Measurements from ENCODE around the gene PHLPP1. TPM values are rescaled to one million over a fixed set of nuclear protein-coding genes. Genes with fewer than 3 reads are reported as not detected.

PHLPP1 gene
- total RNA-seq, 3 donors from 2014 or later: 4.0 to 6.7 (median 4.3) TPM

- Mint-ChIP-seq H3K27me3 (ENCODE audit: low read depth) (no peaks in the 10 kb centered on the region), H3K36me3 (ENCODE audit: insufficient read depth) (peaks cover 3% of the 10 kb centered on the region), H3K9me3 (no peaks in the 10 kb centered on the region), H3K4me1 (ENCODE audit: low read depth) (peaks cover 17% of the 10 kb centered on the region), H3K4me3 (no peak overlapping the region)
- DNase-seq: no peak
- no peak for ATAC-seq
Measured at GRCh38 chr18:62839874-62840713, 124.8 kb downstream of the PHLPP1 start.

GRCh38 chr18:62841405-62841804, 126.1 kb downstream of the PHLPP1 start:
- DNase-seq: no peak
- H3K36me3 Mint-ChIP-seq (ENCODE audit: insufficient read depth): peaks cover 3% of the 10 kb centered on the region
- H3K9me3 Mint-ChIP-seq: no peaks in the 10 kb centered on the region
- H3K27me3 Mint-ChIP-seq (ENCODE audit: low read depth): no peaks in the 10 kb centered on the region
- no peak for ATAC-seq
- H3K4me3 Mint-ChIP-seq: no peak overlapping the region
- peaks cover 26% of the 10 kb centered on the region for H3K4me1 Mint-ChIP-seq (ENCODE audit: low read depth)

GRCh38 chr18:62842898-62843297, 127.6 kb downstream of the PHLPP1 start:
- ATAC-seq: no peak
- H3K4me1 Mint-ChIP-seq (ENCODE audit: low read depth): peaks cover 26% of the 10 kb centered on the region
- no peaks in the 10 kb centered on the region for H3K9me3 Mint-ChIP-seq
- no peak overlapping the region for H3K4me3 Mint-ChIP-seq
- DNase-seq: no peak
- H3K27me3 Mint-ChIP-seq (ENCODE audit: low read depth): no peaks in the 10 kb centered on the region
- peaks cover 3% of the 10 kb centered on the region for H3K36me3 Mint-ChIP-seq (ENCODE audit: insufficient read depth)

- Mint-ChIP-seq H3K4me1 (ENCODE audit: low read depth) (peaks cover 24% of the 10 kb centered on the region), H3K27me3 (ENCODE audit: low read depth) (no peaks in the 10 kb centered on the region), H3K36me3 (ENCODE audit: insufficient read depth) (peaks cover 2% of the 10 kb centered on the region), H3K9me3 (no peaks in the 10 kb centered on the region), H3K4me3 (peak overlapping the region; percentile 42)
- DNase-seq (no peak), ATAC-seq (peak; percentile 89 to 93)
Measured at GRCh38 chr18:62844850-62845643, 129.7 kb downstream of the PHLPP1 start.

GRCh38 chr18:62846313-62846712, 131.0 kb downstream of the PHLPP1 start:
- H3K27me3 Mint-ChIP-seq (ENCODE audit: low read depth): no peaks in the 10 kb centered on the region
- no peak for ATAC-seq
- peaks cover 22% of the 10 kb centered on the region for H3K4me1 Mint-ChIP-seq (ENCODE audit: low read depth)
- H3K36me3 Mint-ChIP-seq (ENCODE audit: insufficient read depth): no peaks in the 10 kb centered on the region
- H3K4me3 Mint-ChIP-seq: no peak overlapping the region
- DNase-seq: no peak
- no peaks in the 10 kb centered on the region for H3K9me3 Mint-ChIP-seq

- H3K4me1 Mint-ChIP-seq (ENCODE audit: low read depth): peaks cover 22% of the 10 kb centered on the region
- H3K36me3 Mint-ChIP-seq (ENCODE audit: insufficient read depth): no peaks in the 10 kb centered on the region
- no peaks in the 10 kb centered on the region for H3K9me3 Mint-ChIP-seq
- H3K27me3 Mint-ChIP-seq (ENCODE audit: low read depth): no peaks in the 10 kb centered on the region
- no peak for DNase-seq
- H3K4me3 Mint-ChIP-seq: no peak overlapping the region
- no peak for ATAC-seq
Measured at GRCh38 chr18:62847081-62847480, 131.7 kb downstream of the PHLPP1 start.

GRCh38 chr18:62848946-62849345, 133.6 kb downstream of the PHLPP1 start:
- H3K36me3 Mint-ChIP-seq (ENCODE audit: insufficient read depth): no peaks in the 10 kb centered on the region
- no peak for ATAC-seq
- no peaks in the 10 kb centered on the region for H3K9me3 Mint-ChIP-seq
- H3K4me1 Mint-ChIP-seq (ENCODE audit: low read depth): peaks cover 17% of the 10 kb centered on the region
- H3K27me3 Mint-ChIP-seq (ENCODE audit: low read depth): no peaks in the 10 kb centered on the region
- H3K4me3 Mint-ChIP-seq: no peak overlapping the region
- no peak for DNase-seq

GRCh38 chr18:62850619-62851306, 135.4 kb downstream of the PHLPP1 start:
- Mint-ChIP-seq H3K9me3 (no peaks in the 10 kb centered on the region), H3K4me1 (ENCODE audit: low read depth) (peaks cover 3% of the 10 kb centered on the region), H3K36me3 (ENCODE audit: insufficient read depth) (no peaks in the 10 kb centered on the region), H3K27me3 (ENCODE audit: low read depth) (no peaks in the 10 kb centered on the region), H3K4me3 (no peak overlapping the region)
- DNase-seq (no peak), ATAC-seq (no peak)

GRCh38 chr18:62852851-62853250, 137.5 kb downstream of the PHLPP1 start:
- Mint-ChIP-seq H3K27me3 (ENCODE audit: low read depth) (no peaks in the 10 kb centered on the region), H3K9me3 (no peaks in the 10 kb centered on the region), H3K4me1 (ENCODE audit: low read depth) (no peaks in the 10 kb centered on the region), H3K36me3 (ENCODE audit: insufficient read depth) (no peaks in the 10 kb centered on the region), H3K4me3 (no peak overlapping the region)
- ATAC-seq: no peak
- no peak for DNase-seq

- no peaks in the 10 kb centered on the region for H3K36me3 Mint-ChIP-seq (ENCODE audit: insufficient read depth)
- no peak for DNase-seq
- ATAC-seq: no peak
- H3K9me3 Mint-ChIP-seq: no peaks in the 10 kb centered on the region
- no peaks in the 10 kb centered on the region for H3K27me3 Mint-ChIP-seq (ENCODE audit: low read depth)
- H3K4me3 Mint-ChIP-seq: no peak overlapping the region
- no peaks in the 10 kb centered on the region for H3K4me1 Mint-ChIP-seq (ENCODE audit: low read depth)
Measured at GRCh38 chr18:62856294-62856693, 141.0 kb downstream of the PHLPP1 start.

- no peak for ATAC-seq
Measured at GRCh38 chr18:62857263-62857976, 142.1 kb downstream of the PHLPP1 start.

GRCh38 chr18:62860062-62860461, 144.7 kb downstream of the PHLPP1 start:
- Mint-ChIP-seq H3K27me3 (ENCODE audit: low read depth) (no peaks in the 10 kb centered on the region), H3K4me1 (ENCODE audit: low read depth) (no peaks in the 10 kb centered on the region), H3K9me3 (no peaks in the 10 kb centered on the region), H3K4me3 (no peak overlapping the region), H3K36me3 (ENCODE audit: insufficient read depth) (no peaks in the 10 kb centered on the region)
- DNase-seq (no peak), ATAC-seq (no peak)

More at GRCh38 chr18:62857263-62857976, 142.1 kb downstream of the PHLPP1 start:
- no peaks in the 10 kb centered on the region for H3K36me3 Mint-ChIP-seq (ENCODE audit: insufficient read depth)
- no peak for DNase-seq
- no peaks in the 10 kb centered on the region for H3K9me3 Mint-ChIP-seq
- no peak overlapping the region for H3K4me3 Mint-ChIP-seq
- no peaks in the 10 kb centered on the region for H3K27me3 Mint-ChIP-seq (ENCODE audit: low read depth)
- H3K4me1 Mint-ChIP-seq (ENCODE audit: low read depth): no peaks in the 10 kb centered on the region

- Mint-ChIP-seq H3K9me3 (no peaks in the 10 kb centered on the region), H3K27me3 (ENCODE audit: low read depth) (no peaks in the 10 kb centered on the region), H3K4me1 (ENCODE audit: low read depth) (no peaks in the 10 kb centered on the region), H3K4me3 (no peak overlapping the region), H3K36me3 (ENCODE audit: insufficient read depth) (no peaks in the 10 kb centered on the region)
- DNase-seq: no peak
- no peak for ATAC-seq
Measured at GRCh38 chr18:62862466-62862865, 147.1 kb downstream of the PHLPP1 start.

- no peak overlapping the region for H3K4me3 Mint-ChIP-seq
- H3K4me1 Mint-ChIP-seq (ENCODE audit: low read depth): no peaks in the 10 kb centered on the region
- ATAC-seq: no peak
- H3K9me3 Mint-ChIP-seq: no peaks in the 10 kb centered on the region
- no peaks in the 10 kb centered on the region for H3K27me3 Mint-ChIP-seq (ENCODE audit: low read depth)
- no peak for DNase-seq
- H3K36me3 Mint-ChIP-seq (ENCODE audit: insufficient read depth): no peaks in the 10 kb centered on the region
Measured at GRCh38 chr18:62863579-62864001, 148.2 kb downstream of the PHLPP1 start.

Data from activated T-cell treated with anti-CD3 and anti-CD28 coated beads, Interleukin-2, amount 50 U/mL, for 4 hours (primary cell).